ENCODE measurements around the gene TMCO2.
"Not testable (repeated sequence)": the region's sequence is repeated elsewhere in the genome, so short reads cannot be mapped to it uniquely, and the experiment has no call there.

TMCO2 gene

GRCh38 chr1:40247655-40248054 lies at the start of gene TMCO2:
TMCO2 (plus strand) TSS chr1:40247937; CDS start chr1:40247994, 57 bp downstream.
- no peaks in the 10 kb centered on the region for H3K27me3 ChIP-seq (ENCODE audit: insufficient read depth, low read length)
- H3K9me3 ChIP-seq (ENCODE audit: low read length) = no peaks in the 10 kb centered on the region
- no peaks in the 10 kb centered on the region for H3K4me1 ChIP-seq (ENCODE audit: insufficient read depth, low read length)
- H3K36me3 ChIP-seq (ENCODE audit: insufficient read depth, low read length) = no peaks in the 10 kb centered on the region
- H2AFZ ChIP-seq (ENCODE audit: low read depth, low read length) = no peak within 1 kb of the TSS
- no peak within 1 kb of the TSS for H3K4me3 ChIP-seq (ENCODE audit: low read length)

DNA sequence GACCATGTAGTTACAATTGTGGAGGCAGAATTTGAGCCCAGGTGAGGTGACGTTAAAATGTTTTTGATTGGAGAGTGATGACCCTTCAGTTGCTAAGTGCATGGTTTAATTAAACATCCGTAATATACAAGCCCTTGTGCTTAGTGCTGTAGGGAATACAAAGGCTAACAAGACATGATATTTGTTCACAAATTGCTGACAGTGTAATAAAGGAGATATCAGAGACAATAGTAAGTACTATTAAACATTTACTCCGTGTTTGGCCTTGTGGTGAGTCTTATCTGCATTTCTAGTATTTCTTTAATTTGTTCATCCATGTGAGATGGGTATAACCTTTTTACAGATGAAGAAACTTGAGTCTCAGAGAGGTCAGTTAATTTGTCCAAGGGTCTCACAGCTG lies 48.6 kb upstream of the TMCO2 start:
- Histone ChIP-seq H3K4me1 (ENCODE audit: insufficient read depth, low read length) (no peaks in the 10 kb centered on the region), H3K9me3 (ENCODE audit: low read length) (no peaks in the 10 kb centered on the region), H2AFZ (ENCODE audit: low read depth, low read length) (no peak overlapping the region), H3K27me3 (ENCODE audit: insufficient read depth, low read length) (no peaks in the 10 kb centered on the region), H3K4me3 (ENCODE audit: low read length) (no peak overlapping the region), H3K36me3 (ENCODE audit: insufficient read depth, low read length) (peaks cover 34% of the 10 kb centered on the region)

DNA sequence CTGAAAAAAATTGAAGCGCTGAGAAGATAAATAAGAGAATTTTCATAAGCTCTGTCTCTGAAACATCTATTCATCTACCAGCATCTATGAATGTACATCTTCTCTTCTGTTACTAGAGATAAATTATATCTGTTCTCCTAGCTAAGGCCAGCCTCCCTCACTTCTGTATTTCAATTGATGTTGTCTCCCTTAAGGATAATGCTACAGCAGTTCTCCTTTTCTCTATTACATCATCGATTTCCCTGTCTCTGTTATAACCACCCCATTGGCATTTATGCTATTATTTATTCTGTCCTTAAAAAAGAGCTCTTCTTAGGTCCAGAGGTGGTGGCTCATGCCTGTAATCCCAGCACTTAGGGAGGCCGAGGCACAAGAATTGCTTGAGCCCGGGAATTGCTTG lies 42.9 kb upstream of the TMCO2 start:
- no peaks in the 10 kb centered on the region for H3K9me3 ChIP-seq (ENCODE audit: low read length)
- H3K27me3 ChIP-seq (ENCODE audit: insufficient read depth, low read length) = no peaks in the 10 kb centered on the region
- no peaks in the 10 kb centered on the region for H3K4me1 ChIP-seq (ENCODE audit: insufficient read depth, low read length)
- peaks cover 42% of the 10 kb centered on the region for H3K36me3 ChIP-seq (ENCODE audit: insufficient read depth, low read length)
- H2AFZ ChIP-seq (ENCODE audit: low read depth, low read length) = no peak overlapping the region
- no peak overlapping the region for H3K4me3 ChIP-seq (ENCODE audit: low read length)

GRCh38 chr1:40210511-40211204 lies 37.1 kb upstream of the TMCO2 start:
- Histone ChIP-seq H3K9me3 (ENCODE audit: low read length) (no peaks in the 10 kb centered on the region), H3K27me3 (ENCODE audit: insufficient read depth, low read length) (no peaks in the 10 kb centered on the region), H3K4me1 (ENCODE audit: insufficient read depth, low read length) (no peaks in the 10 kb centered on the region), H3K4me3 (ENCODE audit: low read length) (no peak overlapping the region), H3K36me3 (ENCODE audit: insufficient read depth, low read length) (peaks cover 35% of the 10 kb centered on the region), H2AFZ (ENCODE audit: low read depth, low read length) (no peak overlapping the region)

DNA sequence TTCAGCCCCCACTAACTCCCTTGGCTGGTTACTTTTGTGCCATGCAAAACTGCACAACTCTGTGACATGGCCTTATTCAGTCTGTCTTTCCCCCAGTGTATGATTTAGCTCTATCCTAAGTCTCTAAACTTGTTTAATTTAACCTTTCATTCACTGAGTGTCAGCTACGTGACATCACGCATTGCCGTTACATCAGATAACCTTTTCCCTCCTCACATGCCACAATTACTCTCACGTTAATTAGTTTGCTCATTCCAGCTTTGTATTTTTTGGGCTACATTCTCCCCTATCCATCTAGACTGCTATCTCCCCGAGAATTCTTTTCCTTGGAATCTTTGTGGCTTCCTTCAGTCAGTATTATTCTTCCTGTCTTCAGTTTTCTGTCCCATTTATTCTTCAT lies 29.4 kb upstream of the TMCO2 start:
- Histone ChIP-seq H2AFZ (ENCODE audit: low read depth, low read length) (no peak overlapping the region), H3K9me3 (ENCODE audit: low read length) (peaks cover 3% of the 10 kb centered on the region), H3K27me3 (ENCODE audit: insufficient read depth, low read length) (no peaks in the 10 kb centered on the region), H3K4me1 (ENCODE audit: insufficient read depth, low read length) (no peaks in the 10 kb centered on the region), H3K36me3 (ENCODE audit: insufficient read depth, low read length) (peaks cover 21% of the 10 kb centered on the region), H3K4me3 (ENCODE audit: low read length) (no peak overlapping the region)

- H3K27me3 ChIP-seq (ENCODE audit: insufficient read depth, low read length); H2AFZ ChIP-seq (ENCODE audit: low read depth, low read length); H3K4me3 ChIP-seq (ENCODE audit: low read length); H3K9me3 ChIP-seq (ENCODE audit: low read length); H3K4me1 ChIP-seq (ENCODE audit: insufficient read depth, low read length): not testable (repeated sequence)
- H3K36me3 ChIP-seq (ENCODE audit: insufficient read depth, low read length) = peaks cover 24% of the 10 kb centered on the region
Measured at GRCh38 chr1:40221471-40221905, 26.2 kb upstream of the TMCO2 start.

GRCh38 chr1:40221977-40222772 lies 25.6 kb upstream of the TMCO2 start:
- no peak overlapping the region for H2AFZ ChIP-seq (ENCODE audit: low read depth, low read length)
- H3K4me1 ChIP-seq (ENCODE audit: insufficient read depth, low read length) = no peaks in the 10 kb centered on the region
- peaks cover 22% of the 10 kb centered on the region for H3K36me3 ChIP-seq (ENCODE audit: insufficient read depth, low read length)
- peaks cover 3% of the 10 kb centered on the region for H3K9me3 ChIP-seq (ENCODE audit: low read length)
- H3K27me3 ChIP-seq (ENCODE audit: insufficient read depth, low read length) = no peaks in the 10 kb centered on the region
- no peak overlapping the region for H3K4me3 ChIP-seq (ENCODE audit: low read length)

DNA sequence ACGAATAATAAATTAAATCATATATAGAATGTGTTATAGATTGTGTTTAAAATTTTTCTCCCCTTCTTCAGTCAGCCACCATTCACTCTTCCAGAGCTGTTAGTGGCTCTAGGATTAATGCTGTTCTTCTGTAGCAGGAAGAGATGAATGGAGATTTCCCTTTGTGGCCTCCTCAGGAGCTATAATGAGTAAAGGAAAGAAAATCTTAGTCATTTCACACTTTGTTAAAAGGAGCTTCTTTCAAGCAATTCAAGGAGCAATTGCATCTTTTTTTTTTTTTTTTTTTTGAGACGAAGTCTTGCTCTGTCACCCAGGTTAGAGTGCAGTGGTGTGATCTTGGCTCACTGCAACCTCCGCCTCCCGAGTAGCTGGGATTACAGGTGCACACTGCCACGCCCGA lies 23.7 kb upstream of the TMCO2 start:
- no peaks in the 10 kb centered on the region for H3K4me1 ChIP-seq (ENCODE audit: insufficient read depth, low read length)
- no peak overlapping the region for H2AFZ ChIP-seq (ENCODE audit: low read depth, low read length)
- H3K9me3 ChIP-seq (ENCODE audit: low read length) = no peaks in the 10 kb centered on the region
- H3K4me3 ChIP-seq (ENCODE audit: low read length) = no peak overlapping the region
- peaks cover 24% of the 10 kb centered on the region for H3K36me3 ChIP-seq (ENCODE audit: insufficient read depth, low read length)
- H3K27me3 ChIP-seq (ENCODE audit: insufficient read depth, low read length) = no peaks in the 10 kb centered on the region

- Histone ChIP-seq H3K4me1 (ENCODE audit: insufficient read depth, low read length) (no peaks in the 10 kb centered on the region), H3K4me3 (ENCODE audit: low read length) (no peak overlapping the region), H3K36me3 (ENCODE audit: insufficient read depth, low read length) (peaks cover 27% of the 10 kb centered on the region), H2AFZ (ENCODE audit: low read depth, low read length) (no peak overlapping the region), H3K27me3 (ENCODE audit: insufficient read depth, low read length) (no peaks in the 10 kb centered on the region), H3K9me3 (ENCODE audit: low read length) (no peaks in the 10 kb centered on the region)
Measured at GRCh38 chr1:40226192-40226591, 21.5 kb upstream of the TMCO2 start.

DNA sequence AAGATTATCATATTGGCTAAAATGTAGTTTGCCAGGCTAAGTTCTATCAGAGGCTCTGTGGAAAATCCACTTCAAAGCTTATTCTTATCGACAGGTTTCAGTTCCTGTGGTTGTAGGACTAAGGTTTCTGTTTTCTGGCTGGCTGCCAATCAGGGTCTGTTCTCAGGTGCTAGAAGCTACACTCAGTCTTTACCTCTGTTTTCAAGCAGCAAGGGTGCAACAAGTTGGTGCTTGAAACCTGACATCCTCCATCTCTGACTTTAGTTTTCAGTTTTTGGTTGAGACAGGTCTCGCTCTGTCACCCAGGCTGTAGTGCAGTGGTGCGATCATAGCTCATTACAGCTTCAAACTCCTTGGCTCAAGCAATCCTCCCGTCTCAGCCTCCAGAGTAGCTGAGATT lies 15.3 kb upstream of the TMCO2 start:
- Histone ChIP-seq H3K4me3 (ENCODE audit: low read length) (no peak overlapping the region), H2AFZ (ENCODE audit: low read depth, low read length) (no peak overlapping the region)

DNA sequence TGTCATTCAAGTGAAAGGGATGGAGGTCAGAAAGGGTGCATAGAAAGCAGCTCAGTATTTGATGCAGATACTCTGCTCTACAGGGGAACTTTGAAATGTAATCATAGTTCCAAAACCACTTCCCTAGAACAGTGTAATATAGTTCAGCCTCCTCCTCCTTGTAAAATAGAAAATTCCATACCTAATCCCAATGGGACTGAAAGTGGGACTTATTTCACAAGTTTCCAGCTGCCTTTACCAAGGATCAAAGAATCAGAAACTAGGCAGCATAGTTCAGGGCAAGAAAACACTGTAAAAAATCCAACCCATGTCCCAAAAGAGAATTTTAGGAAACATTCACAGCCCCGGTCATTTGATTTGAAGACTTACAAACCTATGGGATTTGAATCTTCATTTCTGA lies 8.1 kb upstream of the TMCO2 start:
- Histone ChIP-seq H3K4me3 (ENCODE audit: low read length) (no peak overlapping the region), H2AFZ (ENCODE audit: low read depth, low read length) (no peak overlapping the region), H3K4me1 (ENCODE audit: insufficient read depth, low read length) (no peaks in the 10 kb centered on the region), H3K36me3 (ENCODE audit: insufficient read depth, low read length) (peaks cover 50% of the 10 kb centered on the region), H3K9me3 (ENCODE audit: low read length) (no peaks in the 10 kb centered on the region), H3K27me3 (ENCODE audit: insufficient read depth, low read length) (no peaks in the 10 kb centered on the region)

More for the DNA sequence above, 15.3 kb upstream of the TMCO2 start:
- Histone ChIP-seq H3K36me3 (ENCODE audit: insufficient read depth, low read length) (peaks cover 57% of the 10 kb centered on the region), H3K27me3 (ENCODE audit: insufficient read depth, low read length) (no peaks in the 10 kb centered on the region), H3K9me3 (ENCODE audit: low read length) (no peaks in the 10 kb centered on the region), H3K4me1 (ENCODE audit: insufficient read depth, low read length) (no peaks in the 10 kb centered on the region)

DNA sequence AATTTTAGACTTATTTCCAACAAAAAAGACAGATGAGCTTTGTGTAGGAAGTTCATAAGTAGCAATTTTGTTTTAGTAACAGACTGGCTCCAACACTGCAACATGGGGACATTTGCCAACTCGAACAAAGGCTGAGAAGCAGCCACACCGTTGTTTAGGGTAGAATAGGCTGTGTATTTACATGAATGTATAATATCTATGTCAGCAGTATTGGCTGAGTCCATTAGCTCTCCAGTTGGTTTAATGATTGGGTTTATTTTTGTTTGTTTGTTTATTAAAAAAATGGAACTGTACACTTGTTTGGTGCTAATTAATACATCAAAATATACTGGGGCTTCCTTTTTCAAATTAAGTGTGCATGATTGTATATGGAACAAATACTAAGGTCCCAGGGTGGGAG lies 7.3 kb upstream of the TMCO2 start:
- Histone ChIP-seq H3K4me3 (ENCODE audit: low read length) (no peak overlapping the region), H3K36me3 (ENCODE audit: insufficient read depth, low read length) (peaks cover 47% of the 10 kb centered on the region), H3K27me3 (ENCODE audit: insufficient read depth, low read length) (no peaks in the 10 kb centered on the region), H2AFZ (ENCODE audit: low read depth, low read length) (no peak overlapping the region), H3K9me3 (ENCODE audit: low read length) (no peaks in the 10 kb centered on the region), H3K4me1 (ENCODE audit: insufficient read depth, low read length) (no peaks in the 10 kb centered on the region)

DNA sequence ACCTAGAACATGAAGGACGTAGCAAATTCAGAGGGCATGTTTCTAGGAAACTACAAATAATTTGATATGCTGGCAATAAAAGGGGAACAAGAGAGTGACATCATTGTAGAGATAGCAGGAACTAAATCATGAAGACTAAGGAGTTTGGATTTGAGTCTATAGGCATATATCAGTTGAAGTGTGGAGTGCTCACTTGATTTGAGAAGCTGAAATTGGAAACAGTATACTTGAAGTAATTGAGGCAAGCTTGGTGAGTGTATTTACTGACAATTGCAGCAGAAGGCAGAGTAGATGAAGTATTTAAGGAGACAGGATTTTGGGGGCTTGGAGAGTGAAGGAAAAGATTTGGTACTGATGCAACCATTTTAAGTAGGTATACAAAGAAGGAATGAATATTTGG lies 6.4 kb upstream of the TMCO2 start:
- no peak overlapping the region for H3K4me3 ChIP-seq (ENCODE audit: low read length)
- H3K9me3 ChIP-seq (ENCODE audit: low read length) = no peaks in the 10 kb centered on the region
- no peak overlapping the region for H2AFZ ChIP-seq (ENCODE audit: low read depth, low read length)
- H3K36me3 ChIP-seq (ENCODE audit: insufficient read depth, low read length) = peaks cover 38% of the 10 kb centered on the region
- H3K27me3 ChIP-seq (ENCODE audit: insufficient read depth, low read length) = no peaks in the 10 kb centered on the region
- no peaks in the 10 kb centered on the region for H3K4me1 ChIP-seq (ENCODE audit: insufficient read depth, low read length)
